Measurements from ENCODE around the gene IBA57.

Gene IBA57

GRCh38 chr1:228150461-228151179 lies 15.0 kb upstream of the IBA57 start:
- no peak for DNase-seq (ENCODE audit: extremely low spot score)
- POLR2A ChIA-PET, result no interaction called here
- TF ChIP-seq CTCF (IDR thresholded peaks at IDR 0.05; ENCODE audit: control extremely low read depth, extremely low read depth, low read depth, missing control alignments), result no peak
- CTCF ChIA-PET, result interaction anchor here (0.9 to 2.1 kb wide), 6 partner anchors 8 to 16 kb away, joined by 3 to 7 read pairs (median 6); partner anchors contain the start of genes GUK1 and IBA57

DNA sequence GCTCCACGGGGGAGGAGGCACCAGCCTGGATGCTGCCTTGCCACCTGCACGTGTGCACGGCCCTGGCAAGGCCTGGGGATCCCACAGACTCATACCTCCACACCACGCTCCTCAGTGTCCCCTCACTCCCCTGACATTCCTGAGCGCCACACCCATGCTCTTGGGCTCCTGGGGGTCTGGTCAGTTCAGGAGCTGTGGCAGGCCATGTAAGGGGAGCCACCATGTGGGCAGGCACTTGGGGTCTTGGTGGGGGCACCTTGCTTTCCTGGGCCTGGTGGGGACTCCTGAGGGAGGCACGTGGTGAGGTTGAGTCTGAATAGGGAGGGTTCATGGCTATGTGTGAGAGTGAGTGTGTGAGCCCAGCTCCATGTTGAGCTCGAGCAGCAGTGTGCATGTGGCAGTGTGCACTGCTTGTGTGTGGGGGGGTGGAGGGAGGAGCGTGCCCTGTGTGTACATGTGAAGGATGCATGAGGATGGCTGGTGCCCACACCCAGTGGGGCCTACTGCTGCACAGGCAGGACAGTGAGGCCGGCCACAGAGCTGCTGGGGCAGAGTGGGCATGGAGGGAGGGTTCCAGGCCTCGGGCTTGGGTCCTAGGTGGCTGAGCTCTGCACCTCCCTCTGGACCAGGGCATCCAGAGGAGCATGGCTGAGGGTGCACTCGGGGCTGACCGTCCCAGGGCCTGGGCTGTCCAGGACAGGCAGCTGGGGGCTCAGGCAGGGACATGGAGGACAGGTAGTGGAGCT lies 14.3 kb upstream of the IBA57 start:
- ChIA-PET POLR2A (interaction anchor here (2.4 kb wide), 1 partner anchor 14 kb away, joined by 8 read pairs; the partner anchor contains the start of gene IBA57), CTCF (interaction anchor here (0.7 to 2.1 kb wide), 6 partner anchors 8 to 21 kb away, joined by 3 to 7 read pairs (median 4); partner anchors contain the start of genes GUK1 and IBA57)
- TF ChIP-seq CTCF (IDR thresholded peaks at IDR 0.05; ENCODE audit: control extremely low read depth, extremely low read depth, low read depth, missing control alignments), result no peak
- DNase-seq (ENCODE audit: extremely low spot score), result no peak

GRCh38 chr1:228152097-228152917 lies 13.3 kb upstream of the IBA57 start:
- TF ChIP-seq CTCF (IDR thresholded peaks at IDR 0.05; ENCODE audit: control extremely low read depth, extremely low read depth, low read depth, missing control alignments), result no peak
- DNase-seq (ENCODE audit: extremely low spot score), result no peak
- CTCF ChIA-PET, result interaction anchor here (0.7 to 2.1 kb wide), 6 partner anchors 9 to 22 kb away, joined by 3 to 7 read pairs (median 6); partner anchors contain the start of gene IBA57
- POLR2A ChIA-PET, result interaction anchor here (2.4 kb wide), 1 partner anchor 13 kb away, joined by 8 read pairs; the partner anchor contains the start of gene IBA57

- no peak for DNase-seq (ENCODE audit: extremely low spot score)
- no peak for TF ChIP-seq CTCF (IDR thresholded peaks at IDR 0.05; ENCODE audit: control extremely low read depth, extremely low read depth, low read depth, missing control alignments)
- ChIA-PET POLR2A (interaction anchor here (0.6 to 2.4 kb wide), 2 partner anchors 12 to 305 kb away, joined by 4 to 8 read pairs; partner anchors contain the start of gene IBA57), CTCF (interaction anchor here (1.6 to 2.1 kb wide), 2 partner anchors 10 to 22 kb away, joined by 5 to 6 read pairs; no protein-coding TSS in a partner anchor)
Measured at GRCh38 chr1:228152918-228153258, 12.7 kb upstream of the IBA57 start.

DNA sequence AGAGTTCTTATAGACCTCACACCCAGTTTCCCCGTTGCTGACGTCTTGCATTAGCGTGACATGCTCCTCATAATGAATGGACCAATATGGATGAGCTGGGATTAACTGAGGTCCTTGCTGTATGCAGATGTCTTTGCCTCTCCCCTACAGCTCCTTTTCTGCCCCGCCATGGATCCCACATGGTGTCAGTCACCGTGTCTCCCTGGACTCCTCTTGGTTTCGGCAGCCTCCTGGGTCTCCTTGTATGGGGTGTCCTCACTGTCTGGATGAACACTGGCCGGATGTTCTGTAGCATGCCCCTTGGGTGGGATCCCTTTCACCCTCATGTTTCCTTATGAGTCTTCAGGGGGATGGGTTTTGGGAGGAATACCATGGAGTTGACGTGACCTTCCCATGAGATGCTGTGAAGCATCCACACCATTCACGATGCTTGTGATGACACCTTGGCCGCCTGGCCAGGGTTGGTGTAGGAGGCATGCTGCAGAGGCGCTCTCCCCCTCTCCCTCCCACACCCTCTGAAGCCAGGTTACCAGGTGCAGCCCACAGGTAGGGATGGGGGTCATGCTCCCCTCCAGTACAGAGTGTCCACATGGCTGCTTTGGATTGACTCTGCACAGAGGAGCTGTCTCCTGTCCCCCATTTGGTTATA lies 11.5 kb upstream of the IBA57 start:
- ChIA-PET POLR2A (interaction anchor here (0.7 kb wide), 2 partner anchors 365 to 606 kb away, joined by 3 to 4 read pairs; no protein-coding TSS in a partner anchor), CTCF (interaction anchor here (0.8 to 2.2 kb wide), 3 partner anchors 10 to 13 kb away, joined by 3 to 13 read pairs (median 5); partner anchors contain the start of gene IBA57)
- no peak for TF ChIP-seq CTCF (IDR thresholded peaks at IDR 0.05; ENCODE audit: control extremely low read depth, extremely low read depth, low read depth, missing control alignments)
- no peak for DNase-seq (ENCODE audit: extremely low spot score)
